ENCODE results near the gene LEP.

LEP gene

GRCh38 chr7:128205068-128205467 is 36.0 kb upstream of the LEP start:
- DNase-seq (ENCODE audit: low read depth), result no peak
- no peak for TF ChIP-seq CTCF (IDR thresholded peaks at IDR 0.05; ENCODE audit: control insufficient read depth, insufficient read depth, low read depth, low read length, missing control alignments)
- no peak overlapping the region for H3K4me3 ChIP-seq (ENCODE audit: control insufficient read depth, low read depth, low read length)

- H3K4me3 ChIP-seq (ENCODE audit: control insufficient read depth, low read depth, low read length), result no peak overlapping the region
- TF ChIP-seq CTCF (IDR thresholded peaks at IDR 0.05; ENCODE audit: control insufficient read depth, insufficient read depth, low read depth, low read length, missing control alignments), result no peak
- DNase-seq (ENCODE audit: low read depth), result no peak
Measured at GRCh38 chr7:128206017-128206746, 34.9 kb upstream of the LEP start.

- no peak overlapping the region for H3K4me3 ChIP-seq (ENCODE audit: control insufficient read depth, low read depth, low read length)
- no peak for DNase-seq (ENCODE audit: low read depth)
- TF ChIP-seq CTCF (IDR thresholded peaks at IDR 0.05; ENCODE audit: control insufficient read depth, insufficient read depth, low read depth, low read length, missing control alignments), result no peak
Measured at GRCh38 chr7:128206747-128207500, 34.2 kb upstream of the LEP start.

- no peak overlapping the region for H3K4me3 ChIP-seq (ENCODE audit: control insufficient read depth, low read depth, low read length)
- no peak for TF ChIP-seq CTCF (IDR thresholded peaks at IDR 0.05; ENCODE audit: control insufficient read depth, insufficient read depth, low read depth, low read length, missing control alignments)
- DNase-seq (ENCODE audit: low read depth), result no peak
Measured at GRCh38 chr7:128207609-128208008, 33.5 kb upstream of the LEP start.

GRCh38 chr7:128209229-128210035 is 31.6 kb upstream of the LEP start:
- peak; percentile 98 for TF ChIP-seq CTCF (IDR thresholded peaks at IDR 0.05; ENCODE audit: control insufficient read depth, insufficient read depth, low read depth, low read length, missing control alignments)
- no peak overlapping the region for H3K4me3 ChIP-seq (ENCODE audit: control insufficient read depth, low read depth, low read length)
- peak; percentile 8 for DNase-seq (ENCODE audit: low read depth)

- DNase-seq (ENCODE audit: low read depth), result no peak
- TF ChIP-seq CTCF (IDR thresholded peaks at IDR 0.05; ENCODE audit: control insufficient read depth, insufficient read depth, low read depth, low read length, missing control alignments), result no peak
- no peak overlapping the region for H3K4me3 ChIP-seq (ENCODE audit: control insufficient read depth, low read depth, low read length)
Measured at GRCh38 chr7:128210036-128210347, 31.1 kb upstream of the LEP start.

All from AG09309 (cell line).